ENCODE data around the gene MAGEC2. TPM values are rescaled to one million over a fixed set of nuclear protein-coding genes. Genes with fewer than 3 reads are reported as not detected.

The MAGEC2 gene
- total RNA-seq, 1 donor from 2014 or later = not detected

- H3K36me3 ChIP-seq = no peaks in the 10 kb centered on the region
- no peaks in the 10 kb centered on the region for H3K9me3 ChIP-seq
- intact Hi-C loops (cut with DNase I) = no loop called here
- TF ChIP-seq CTCF (IDR thresholded peaks at IDR 0.05) = no peak
- no peak for TF ChIP-seq POLR2AphosphoS5 (IDR thresholded peaks at IDR 0.05; ENCODE audit: insufficient read depth in 1 of 2, low read depth in 1 of 2)
- TF ChIP-seq POLR2A (IDR thresholded peaks at IDR 0.05) = no peak
- no peaks in the 10 kb centered on the region for H3K27me3 ChIP-seq
- H3K4me1 ChIP-seq = no peaks in the 10 kb centered on the region
- H3K27ac ChIP-seq = no peak overlapping the region
- H3K4me3 ChIP-seq = no peak overlapping the region
- DNase-seq (ENCODE audit: extremely low spot score in 2 of 2) = no peak
These were observed 19.0 kb downstream of the MAGEC2 start for GRCh38 chrX:142186103-142186502.

GRCh38 chrX:142184756-142185602 is 20.1 kb downstream of the MAGEC2 start:
- Histone ChIP-seq H3K27ac (no peak overlapping the region), H3K36me3 (no peaks in the 10 kb centered on the region)
- TF ChIP-seq POLR2A (IDR thresholded peaks at IDR 0.05) = no peak
- no peak for TF ChIP-seq CTCF (IDR thresholded peaks at IDR 0.05)
- TF ChIP-seq POLR2AphosphoS5 (IDR thresholded peaks at IDR 0.05; ENCODE audit: insufficient read depth in 1 of 2, low read depth in 1 of 2) = no peak

DNA sequence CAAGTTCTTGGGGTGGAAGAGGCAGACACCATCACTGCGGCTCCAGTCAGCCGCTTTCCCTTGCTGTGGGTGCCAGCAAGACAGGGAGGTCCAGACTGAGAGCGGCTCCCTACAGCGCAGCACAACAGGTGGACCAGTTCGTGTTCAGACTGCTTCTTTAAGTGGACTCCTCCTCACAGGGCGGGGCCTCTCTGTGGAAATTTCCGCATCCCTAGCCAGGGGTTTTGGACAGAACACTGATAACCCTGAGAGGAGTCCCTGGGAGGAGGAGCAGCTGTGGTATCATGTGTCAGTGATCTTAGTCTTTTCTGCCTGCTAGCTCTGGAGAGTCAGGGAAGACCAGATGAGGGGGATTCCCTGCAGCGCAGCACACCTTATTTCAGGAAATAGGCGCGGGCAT is 48.5 kb downstream of the MAGEC2 start:
- no peaks in the 10 kb centered on the region for H3K27me3 ChIP-seq
- H3K36me3 ChIP-seq = no peaks in the 10 kb centered on the region
- no peaks in the 10 kb centered on the region for H3K4me1 ChIP-seq
- TF ChIP-seq POLR2A (IDR thresholded peaks at IDR 0.05) (no peak), CTCF (IDR thresholded peaks at IDR 0.05) (no peak), POLR2AphosphoS5 (IDR thresholded peaks at IDR 0.05; ENCODE audit: insufficient read depth in 1 of 2, low read depth in 1 of 2) (no peak)
- no peaks in the 10 kb centered on the region for H3K9me3 ChIP-seq
- no peak overlapping the region for H3K4me3 ChIP-seq
- DNase-seq (ENCODE audit: extremely low spot score in 2 of 2) = no peak
- intact Hi-C loops (cut with DNase I) = no loop called here
- H3K27ac ChIP-seq = no peak overlapping the region

More at GRCh38 chrX:142184756-142185602, 20.1 kb downstream of the MAGEC2 start:
- no peaks in the 10 kb centered on the region for H3K4me1 ChIP-seq
- no peak for DNase-seq (ENCODE audit: extremely low spot score in 2 of 2)
- intact Hi-C loops (cut with DNase I) = no loop called here
- no peak overlapping the region for H3K4me3 ChIP-seq
- H3K9me3 ChIP-seq = no peaks in the 10 kb centered on the region
- no peaks in the 10 kb centered on the region for H3K27me3 ChIP-seq

All from vagina (tissue), 2 donors.